Germinal center (tissue), 1 donor: ENCODE data around the gene NCF2.

Experiments
- DNase-seq: peaks from one replicate; pipeline ENCODE4 v3.0.0; 2012; ENCODE audit warnings: mixed read lengths, low spot score

Gene NCF2

DNA sequence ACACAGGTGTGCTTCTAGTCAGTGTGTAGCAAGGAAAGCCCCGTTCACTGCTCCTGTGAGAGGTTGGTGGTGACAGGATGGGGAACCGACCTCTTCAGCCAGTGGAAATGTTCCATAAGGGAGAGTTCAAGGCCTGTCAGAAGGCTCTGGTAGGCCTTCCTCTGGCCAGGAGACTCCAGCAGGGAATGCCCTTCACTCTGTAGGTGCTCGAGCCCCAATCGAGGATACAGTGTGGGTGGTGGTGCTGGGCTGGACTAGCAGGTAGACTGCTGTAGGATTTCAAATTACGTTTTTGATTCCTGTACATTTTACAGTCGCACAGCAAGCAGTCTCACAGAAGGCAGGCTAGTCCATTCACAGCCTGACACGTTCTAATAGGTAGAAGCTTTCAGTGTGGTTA lies 37.8 kb downstream of the NCF2 start:
- DNase-seq: no peak

DNA sequence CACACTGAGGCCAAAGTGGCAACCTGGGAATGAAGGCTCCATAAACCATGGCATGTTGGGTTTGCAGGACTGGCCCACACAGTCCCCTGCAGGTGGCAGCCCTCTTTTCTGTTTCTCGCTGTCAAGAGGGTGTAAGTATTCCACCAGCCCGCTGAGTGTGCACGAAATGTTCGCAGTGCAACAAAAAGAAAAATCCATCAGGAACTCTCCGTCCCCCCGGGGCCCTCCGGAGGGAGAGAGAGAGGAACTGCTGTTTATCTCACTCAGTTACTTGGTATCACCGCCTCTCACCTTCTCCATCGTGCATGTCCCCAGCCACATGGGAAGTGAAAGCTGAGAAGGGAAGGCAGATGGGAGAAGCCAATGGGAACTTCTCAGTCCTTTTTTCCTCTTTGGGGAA lies 38.3 kb downstream of the NCF2 start:
- DNase-seq: no peak

DNA sequence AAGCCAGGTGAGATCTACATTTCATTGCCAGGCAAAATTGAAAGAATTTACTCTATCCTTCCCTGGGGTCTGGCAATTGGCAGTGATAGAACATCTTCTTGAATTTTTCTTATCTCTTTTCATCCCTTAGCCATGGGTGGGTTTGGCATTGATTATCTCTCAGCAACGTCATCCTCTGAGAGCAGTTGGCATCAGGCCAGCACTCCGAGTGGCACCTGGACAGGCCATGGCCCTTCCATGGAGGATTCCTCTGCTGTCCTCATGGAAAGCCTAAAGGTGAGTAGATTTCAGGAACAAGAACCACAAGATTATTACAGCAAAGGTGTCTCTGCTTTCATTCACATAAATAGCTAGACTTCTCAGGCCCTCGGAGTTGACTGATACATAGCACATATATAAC lies 39.3 kb downstream of the NCF2 start:
- DNase-seq: no peak

DNA sequence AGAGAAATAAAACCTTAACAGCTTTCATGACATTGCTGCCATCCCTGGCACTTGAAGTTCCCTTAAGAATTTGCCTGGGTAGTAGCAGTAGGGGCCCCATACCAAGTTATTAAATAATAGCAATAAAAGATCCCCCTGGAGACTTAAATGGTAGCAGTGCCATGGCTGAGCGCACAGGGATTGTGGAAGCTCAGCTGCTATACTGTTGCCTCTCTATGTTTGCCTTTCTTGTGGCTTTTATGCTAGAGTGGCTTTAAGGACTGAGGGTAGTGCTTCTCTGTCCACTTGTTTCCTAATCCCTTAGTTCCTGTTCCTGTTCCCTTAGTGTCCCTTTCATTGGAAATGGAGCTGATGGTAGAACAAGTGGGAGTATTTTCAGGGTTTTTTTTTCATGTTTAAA lies 42.1 kb downstream of the NCF2 start:
- DNase-seq: peak; percentile 25

DNA sequence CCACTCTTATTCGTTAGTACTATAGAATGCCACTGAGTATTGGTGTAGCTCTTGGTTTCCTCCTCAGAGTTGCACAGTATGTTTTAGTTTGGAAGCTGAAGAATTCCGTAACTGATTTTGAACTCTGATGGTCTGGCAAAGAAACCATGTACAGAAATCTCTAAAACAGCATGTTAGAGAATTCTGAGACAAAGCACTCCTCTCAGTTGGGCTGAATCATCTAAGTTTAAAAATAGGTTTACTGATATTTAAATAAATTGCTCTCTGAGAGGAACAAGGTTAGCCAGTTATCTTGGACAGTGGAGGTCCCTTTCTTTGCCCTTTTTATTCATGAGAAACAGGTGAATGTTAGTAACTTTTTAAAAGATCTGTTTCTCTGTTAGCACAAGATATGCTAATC lies 43.8 kb downstream of the NCF2 start:
- no peak for DNase-seq

DNA sequence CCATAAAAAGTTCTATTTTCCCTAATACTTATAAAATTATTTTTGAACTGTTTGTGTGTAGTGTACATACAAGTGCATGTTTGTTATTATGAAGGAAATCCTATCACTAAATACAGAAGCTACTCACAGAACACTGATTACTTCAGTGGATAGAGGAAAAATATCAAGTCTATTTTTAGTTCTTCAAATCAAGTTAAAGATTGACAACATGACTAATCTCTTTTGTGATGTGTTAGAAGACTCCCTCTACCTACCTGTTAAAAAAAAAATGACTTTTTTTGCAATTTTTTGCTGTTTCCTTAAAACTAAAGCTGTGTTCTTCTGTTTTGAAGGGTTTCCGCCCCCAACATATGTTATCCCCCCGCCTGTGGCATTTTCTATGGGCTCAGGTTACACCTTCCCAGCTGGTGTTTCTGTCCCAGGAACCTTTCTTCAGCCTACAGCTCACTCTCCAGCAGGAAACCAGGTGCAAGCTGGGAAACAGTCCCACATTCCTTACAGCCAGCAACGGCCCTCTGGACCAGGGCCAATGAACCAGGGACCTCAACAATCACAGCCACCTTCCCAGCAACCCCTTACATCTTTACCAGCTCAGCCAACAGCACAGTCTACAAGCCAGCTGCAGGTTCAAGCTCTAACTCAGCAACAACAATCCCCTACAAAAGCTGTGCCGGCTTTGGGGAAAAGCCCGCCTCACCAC lies 45.5 kb downstream of the NCF2 start:
- DNase-seq: no peak

DNA sequence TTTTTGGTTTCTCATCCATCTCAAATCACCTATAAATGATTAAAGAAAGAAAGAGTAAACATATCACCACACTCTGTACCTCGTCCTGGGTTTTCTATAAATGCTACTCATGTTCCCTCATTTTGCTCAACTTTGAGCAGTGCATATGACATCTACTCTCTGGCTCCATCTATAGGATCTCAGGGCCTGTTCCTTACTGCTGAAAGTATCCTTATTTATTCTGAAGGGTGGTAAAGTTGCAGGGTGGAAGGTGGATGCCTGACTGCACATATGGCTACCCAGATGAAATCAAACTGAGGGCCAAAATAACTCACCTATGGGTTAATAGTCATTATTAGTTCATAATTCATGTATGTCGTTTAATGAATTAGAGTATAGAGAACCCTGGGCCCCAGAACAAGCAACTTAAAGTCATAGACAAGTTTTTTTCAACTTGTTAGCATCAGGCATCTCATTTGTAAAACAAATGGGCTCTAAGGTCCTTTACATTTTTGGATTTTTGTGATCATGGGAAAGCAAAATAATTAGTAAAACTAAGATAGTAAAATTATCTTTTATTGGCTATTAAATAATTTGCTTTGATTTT lies 46.5 kb downstream of the NCF2 start:
- no peak for DNase-seq

DNA sequence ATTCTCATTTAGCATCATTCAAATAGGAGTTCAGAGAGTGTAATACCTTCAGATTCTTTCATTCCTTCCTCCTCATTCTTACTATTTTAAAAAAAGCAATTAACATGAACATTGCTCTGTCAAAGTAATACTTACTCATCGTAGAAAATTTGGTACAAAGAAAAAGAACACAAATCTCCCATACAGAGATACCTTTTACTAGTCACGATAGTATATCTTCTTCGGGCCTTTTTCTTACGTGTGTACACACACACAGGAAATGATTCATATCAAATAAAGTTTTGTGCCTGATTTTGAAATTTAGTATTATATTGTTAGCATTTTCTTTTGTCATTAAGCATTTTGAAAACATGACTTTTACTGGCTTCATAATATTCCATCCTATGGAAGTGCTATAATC lies 52.9 kb downstream of the NCF2 start:
- no peak for DNase-seq

DNA sequence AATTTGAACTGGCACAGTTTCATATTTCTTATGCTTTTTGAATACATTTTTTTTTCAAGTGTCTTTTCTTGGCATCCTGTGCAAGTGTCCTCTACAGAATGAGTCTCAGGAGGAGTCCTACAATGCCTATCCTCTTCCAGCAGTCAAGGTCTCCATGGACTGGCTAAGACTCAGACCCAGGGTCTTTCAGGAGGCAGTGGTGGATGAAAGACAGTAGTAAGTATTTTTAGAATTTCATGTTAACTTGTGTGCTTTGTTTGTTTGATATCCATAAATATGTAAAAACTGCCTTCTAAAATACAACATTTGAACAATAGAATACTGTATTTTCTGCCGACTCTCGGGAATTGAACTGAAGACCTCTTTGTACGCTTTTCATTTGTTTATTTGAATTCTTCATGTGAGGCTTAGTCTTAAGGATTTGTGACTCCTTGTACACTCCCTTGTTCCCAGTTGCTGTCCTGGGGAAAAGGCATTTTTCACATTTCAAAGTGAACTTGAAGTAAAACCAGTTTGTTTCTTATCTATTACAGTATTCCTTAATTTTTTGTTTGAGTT lies 56.6 kb downstream of the NCF2 start:
- DNase-seq: no peak

DNA sequence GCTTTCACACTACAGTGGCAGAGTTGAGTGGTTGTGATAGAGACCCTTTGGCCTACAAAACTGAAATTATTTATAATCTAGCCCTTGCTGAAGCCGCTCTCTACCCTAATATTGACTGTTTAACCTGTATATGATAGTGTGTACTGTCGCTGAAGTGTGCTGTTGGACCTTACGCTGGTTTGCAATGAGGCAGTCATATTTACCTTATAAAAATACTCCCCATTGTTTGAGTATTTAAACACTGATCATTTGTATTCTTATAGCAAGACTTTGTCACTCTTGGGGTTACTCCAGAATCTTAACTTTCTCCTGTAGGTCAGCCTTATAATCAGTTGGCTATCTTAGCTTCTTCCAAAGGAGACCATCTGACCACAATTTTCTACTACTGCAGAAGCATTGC lies 61.7 kb downstream of the NCF2 start:
- DNase-seq: no peak

DNA sequence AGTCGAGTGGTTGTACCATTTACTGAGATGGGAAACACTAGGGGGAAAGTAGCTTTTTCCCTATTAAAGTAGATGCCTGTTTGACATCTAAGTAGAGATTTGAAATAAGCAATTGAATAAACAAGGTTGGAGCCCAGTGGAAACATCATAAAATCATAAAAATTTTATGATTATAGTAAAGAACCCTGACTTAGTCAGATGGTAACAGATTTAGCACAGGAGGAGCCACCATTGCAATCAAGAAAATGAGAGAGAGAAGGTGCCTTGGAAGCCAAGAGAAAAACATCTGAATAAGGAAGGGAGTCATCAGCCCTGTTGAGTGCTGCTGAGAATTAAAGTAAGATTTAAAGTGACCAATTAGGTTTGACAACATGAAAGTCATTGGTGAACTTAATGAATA lies 68.2 kb downstream of the NCF2 start:
- DNase-seq: no peak

DNA sequence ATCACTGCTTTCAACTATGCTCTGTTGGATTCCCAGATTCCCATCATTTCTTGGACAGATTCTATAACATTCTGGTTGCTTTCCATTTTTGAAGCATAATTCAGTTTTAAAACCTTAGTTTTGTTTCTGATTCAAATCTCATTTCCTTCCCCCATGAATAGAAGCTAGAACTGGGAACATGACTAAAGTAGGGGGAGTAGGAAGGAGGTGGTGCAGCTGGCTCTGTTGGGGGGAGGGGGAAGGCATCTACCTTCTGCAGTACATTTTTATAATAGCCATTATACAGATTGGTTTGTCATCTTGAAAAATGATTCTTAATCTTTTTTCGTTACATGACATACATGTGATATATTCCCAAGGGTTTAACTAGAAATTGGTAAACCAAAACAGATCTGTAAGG lies 69.9 kb downstream of the NCF2 start:
- DNase-seq: no peak

DNA sequence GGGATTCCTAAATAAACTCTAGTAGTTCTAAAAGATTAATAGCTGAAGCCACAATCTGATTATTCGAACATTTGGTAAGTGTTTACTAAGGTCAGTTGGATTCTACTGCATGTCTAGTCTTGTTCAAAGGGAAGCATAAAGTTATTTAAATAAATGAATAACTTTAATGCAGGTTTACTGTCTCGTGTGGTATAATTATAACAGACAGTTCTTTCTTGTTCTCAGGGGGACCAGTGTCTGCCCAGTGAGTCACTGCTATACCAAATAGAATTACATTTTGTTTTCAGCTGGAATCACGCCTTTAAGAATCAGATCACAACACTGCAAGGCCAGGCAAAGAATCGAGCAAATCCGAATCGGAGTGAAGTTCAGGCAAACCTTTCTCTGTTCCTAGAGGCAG lies 72.9 kb downstream of the NCF2 start:
- DNase-seq: no peak

DNA sequence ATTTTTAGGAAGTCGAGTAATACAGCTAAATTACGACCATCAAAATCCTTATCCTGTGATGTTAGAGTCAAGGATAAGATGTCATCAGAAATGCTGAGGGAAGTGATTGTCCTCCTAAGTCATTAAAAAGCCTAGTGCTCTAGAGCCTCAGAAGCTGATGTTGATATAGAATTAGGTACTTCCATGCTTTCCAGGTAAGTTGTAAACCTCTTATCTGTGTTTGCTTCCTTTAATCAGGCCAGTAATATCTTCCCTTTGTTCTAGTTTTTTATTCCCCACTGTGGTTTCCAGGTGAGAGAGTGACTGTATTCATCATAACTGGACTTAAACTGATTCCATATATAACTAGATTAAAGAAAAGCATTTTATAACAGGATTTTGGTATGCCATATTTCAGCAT lies 73.5 kb downstream of the NCF2 start:
- DNase-seq: no peak

DNA sequence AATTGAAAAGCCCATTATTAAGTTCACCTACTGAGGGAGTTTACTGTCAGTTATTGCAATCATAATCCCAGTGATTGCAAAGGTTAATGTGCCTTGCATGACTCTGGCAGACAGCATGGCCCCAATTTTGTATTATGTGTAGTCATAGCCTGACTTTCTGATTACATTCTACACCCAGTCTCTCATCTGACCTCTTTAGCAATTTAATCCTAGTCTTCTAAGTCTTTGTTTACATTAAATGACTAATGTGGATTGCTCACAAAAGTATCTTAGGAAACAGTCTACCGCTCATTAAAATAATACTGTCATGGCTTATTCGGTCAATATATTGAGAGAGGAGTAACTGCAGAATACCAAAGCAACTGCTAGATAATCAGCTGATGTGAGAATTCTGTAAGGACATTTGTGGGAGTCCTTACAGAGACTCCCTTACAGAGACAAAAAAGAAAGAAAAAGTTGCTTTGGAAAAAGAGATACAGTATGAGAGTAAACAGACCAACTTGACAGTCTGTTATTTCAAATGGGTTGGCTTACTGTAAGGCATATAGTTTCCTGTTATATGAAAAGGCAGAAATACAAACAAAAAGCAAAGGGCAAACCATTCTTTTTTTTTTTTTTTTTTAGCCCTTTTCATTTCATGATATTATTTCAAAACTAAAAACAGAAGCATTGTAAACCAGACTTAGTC lies 75.1 kb downstream of the NCF2 start:
- no peak for DNase-seq

DNA sequence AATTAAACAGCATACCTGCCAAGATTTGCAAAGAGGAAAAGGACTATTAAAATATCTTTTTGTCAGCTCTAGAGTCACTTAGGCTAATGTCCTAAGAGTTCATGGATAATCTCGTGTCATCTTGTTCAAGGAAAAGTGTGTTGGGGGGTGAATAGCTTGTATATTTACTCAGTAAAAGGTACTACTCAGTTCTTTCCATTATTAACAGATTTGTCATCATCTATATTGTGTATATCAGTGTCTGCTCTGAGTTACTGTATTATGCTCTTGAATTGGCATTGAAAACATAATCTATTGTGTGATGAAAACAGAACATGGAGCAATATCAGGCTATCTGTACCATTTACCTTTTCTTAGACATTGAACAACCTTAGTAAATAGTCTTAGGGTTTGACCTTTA lies 76.0 kb downstream of the NCF2 start:
- DNase-seq: no peak

DNA sequence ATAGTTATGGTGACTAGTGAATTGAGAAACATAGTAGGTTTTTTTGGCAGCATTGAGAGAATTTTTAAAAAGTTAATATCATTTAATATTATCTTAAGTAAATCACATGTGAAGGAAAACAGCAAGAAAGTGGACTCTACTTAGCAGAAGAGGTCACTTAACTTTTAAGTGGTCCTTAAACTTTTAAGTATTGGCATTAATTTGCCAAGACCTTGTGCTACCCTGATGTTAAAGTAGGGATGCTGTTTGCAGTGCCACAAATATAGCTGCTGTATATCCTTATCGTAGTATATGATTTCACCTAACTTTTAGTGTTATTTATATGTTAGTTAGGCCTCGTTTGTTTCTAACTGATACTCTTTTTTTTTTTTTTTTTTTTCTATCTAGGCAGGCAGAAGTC lies 77.8 kb downstream of the NCF2 start:
- DNase-seq: no peak

DNA sequence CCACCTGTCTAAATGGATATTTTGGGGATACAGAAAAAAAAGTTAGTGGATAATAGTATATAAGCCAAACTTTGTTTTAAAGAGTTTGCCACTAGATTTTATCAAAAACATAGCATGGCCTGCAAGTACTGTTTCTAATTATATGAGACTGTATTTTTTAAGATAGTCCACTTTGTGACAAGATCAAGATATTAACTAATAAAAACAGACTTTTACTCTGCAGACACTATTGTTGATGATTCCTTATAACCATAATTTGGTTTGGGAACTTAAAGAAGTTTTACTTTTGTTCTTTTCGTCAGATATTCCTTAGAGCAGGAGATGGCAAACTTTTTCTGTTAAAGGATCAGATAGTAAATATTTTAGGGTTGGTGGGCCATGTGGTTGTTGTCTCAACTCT lies 81.6 kb downstream of the NCF2 start:
- DNase-seq: no peak

DNA sequence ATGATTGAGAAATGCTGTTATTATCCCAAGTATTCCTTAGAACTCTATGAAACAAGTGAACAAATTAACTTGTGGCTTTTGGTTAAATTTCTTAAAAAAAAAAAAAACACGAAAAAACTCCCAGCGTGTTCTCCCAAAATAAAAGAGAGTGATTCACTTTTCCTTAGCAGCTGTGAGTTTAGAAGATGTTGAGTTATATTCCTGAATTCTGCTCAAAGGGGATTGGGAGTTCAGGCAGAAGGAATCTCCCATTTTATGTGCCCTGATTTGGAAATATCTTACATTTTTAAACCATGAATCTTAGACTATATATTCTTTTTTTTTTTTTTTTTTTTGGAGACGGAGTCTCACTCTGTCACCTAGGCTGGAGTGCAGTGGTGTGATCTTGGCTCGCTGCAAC lies 83.7 kb downstream of the NCF2 start:
- no peak for DNase-seq
